ENCODE measurements around the gene GPRIN1.

Gene GPRIN1

DNA sequence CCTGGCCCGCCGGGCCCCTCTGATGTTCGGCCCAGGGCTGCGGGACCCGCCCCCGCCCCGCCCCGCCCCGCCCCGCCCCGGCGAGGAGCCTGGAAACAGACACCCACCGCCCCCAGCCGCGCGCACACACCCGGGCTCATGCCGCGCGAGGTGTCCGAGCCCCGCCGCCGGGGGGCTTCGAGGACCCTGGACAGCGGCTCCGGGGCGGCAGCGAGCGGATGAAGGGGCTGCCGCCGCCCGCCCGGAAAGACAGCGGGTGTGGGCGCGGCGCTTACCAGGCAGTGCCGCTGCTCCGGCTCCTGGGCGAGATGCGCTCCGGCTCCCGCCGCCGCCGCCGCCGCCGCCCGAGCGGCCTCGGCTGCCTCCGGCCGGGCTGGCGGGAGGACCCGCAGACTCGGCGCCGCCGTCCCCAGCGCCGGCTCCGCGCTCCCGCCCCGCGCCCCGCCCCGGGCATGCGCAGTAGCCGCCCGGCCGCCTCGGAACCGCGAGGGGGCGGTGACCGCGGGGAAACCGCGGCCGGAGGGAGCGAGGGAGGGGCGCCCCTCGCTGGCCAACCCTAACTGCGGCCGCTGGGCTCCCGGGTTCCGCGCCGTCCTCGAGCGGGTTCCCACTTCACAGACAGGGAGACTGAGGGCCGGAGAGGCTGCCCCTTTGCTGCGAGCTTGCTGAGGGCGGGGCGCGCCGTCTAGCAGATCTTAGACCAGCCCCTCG, at the start of gene GPRIN1:
Gene GPRIN1, minus strand, starts transcription at position 433 of the 711 bp plus-strand sequence. CDS start 10,322 bp downstream, outside the sequence.
- DNase-seq (ENCODE audit: low spot score): peak; percentile 77

DNA sequence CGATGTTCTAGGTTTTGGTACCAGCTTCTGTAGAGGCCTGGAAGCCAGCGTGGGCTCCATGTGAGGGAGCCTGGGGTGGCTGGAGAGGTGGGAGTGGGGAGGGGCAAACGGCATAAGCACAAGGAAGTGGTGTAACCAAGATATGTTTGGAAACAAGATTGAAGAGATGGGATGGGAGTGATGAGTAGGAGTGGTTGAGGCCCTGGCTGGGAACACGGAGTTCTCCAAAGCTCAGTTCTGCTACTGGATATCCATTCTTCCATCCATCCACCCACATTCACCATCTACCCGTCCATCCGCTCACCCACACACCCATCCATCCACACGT, 49.5 kb upstream of the GPRIN1 start:
- no peak for DNase-seq (ENCODE audit: low spot score)

DNA sequence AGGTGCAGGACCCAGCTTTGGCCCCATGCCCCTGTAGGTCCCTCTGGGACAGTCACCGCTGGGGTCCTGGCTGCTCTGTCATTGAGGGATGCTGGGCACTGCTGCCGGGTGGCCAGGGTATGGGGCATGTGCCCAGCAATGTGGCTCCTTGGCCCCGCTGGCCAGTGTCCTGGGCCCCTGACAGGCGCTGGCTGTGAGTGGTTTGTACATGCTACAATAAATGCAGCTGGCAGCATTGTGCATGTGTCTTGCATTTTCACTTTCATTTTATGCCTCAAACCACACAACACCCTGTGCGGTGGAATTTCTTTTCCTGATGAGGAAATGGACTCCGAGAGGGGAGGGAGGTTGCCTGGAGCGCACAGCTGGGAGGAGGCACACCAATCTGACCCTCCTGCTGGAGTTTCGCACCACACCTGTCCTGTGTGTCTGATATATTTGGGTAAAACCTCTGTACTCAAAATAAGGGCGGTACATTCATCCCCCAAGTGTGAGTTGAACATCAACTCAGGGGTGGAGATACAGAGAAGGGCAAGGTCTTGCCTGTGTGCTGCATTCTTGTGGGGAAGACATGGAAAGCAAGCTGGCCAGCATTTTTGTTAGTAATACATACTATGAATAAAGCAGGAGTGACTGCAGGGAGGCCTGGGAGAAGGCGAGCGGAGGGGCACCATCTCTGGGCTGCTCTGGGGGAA, 49.0 kb upstream of the GPRIN1 start:
- DNase-seq (ENCODE audit: low spot score): peak; percentile 36

DNA sequence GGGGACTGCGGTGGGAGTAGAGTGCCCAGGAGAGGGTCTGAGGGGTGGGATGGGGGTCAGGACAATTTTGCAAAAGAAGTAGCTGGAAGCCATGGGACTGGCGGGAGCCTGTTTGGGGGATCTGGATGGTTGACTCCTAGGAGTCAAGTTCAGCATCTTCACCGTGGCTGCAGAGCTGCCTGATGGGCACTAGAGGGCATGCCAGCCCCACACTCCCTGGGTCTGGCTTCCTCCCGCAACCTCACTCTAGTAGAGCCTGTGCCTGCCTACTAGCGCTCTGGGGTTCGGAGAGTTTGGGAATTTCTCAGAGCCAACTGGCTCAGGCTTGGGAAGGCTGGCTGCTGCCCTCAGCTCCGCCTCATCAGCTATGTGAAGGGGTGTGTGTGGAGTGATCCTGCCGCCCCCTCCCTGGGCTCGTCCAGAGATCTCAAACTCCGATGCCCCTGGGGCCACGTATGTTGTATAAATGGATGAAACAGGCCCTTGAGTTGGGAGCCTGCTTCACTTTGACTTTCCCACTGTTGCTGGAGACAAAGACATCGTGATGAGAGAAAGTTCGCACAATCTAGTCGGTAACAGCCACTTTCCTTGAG, 48.1 kb upstream of the GPRIN1 start:
- DNase-seq (ENCODE audit: low spot score): peak; percentile 75

DNA sequence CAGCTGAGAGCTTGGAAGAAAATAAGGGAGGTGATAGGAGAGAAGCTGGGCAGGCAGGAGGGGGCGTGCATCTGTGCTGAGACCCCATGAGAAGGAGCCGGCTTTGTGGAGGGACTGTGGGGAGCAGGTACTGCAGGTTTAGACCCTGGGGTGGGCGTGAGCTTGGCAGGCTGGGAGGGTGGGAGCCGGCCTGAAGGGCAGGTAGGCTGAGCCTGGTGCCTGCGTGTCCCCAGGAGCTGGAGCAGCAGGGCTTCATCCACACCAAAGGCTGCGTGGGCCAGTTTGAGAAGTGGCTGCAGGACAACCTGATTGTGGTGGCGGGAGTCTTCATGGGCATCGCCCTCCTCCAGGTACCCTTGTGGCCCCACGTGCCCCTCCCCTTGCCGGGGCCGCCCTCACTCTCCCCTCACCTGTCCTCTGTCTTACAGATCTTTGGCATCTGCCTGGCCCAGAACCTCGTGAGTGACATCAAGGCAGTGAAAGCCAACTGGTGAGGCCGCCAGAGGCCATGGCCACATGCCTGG, 46.6 kb upstream of the GPRIN1 start:
- DNase-seq (ENCODE audit: low spot score): no peak

DNA sequence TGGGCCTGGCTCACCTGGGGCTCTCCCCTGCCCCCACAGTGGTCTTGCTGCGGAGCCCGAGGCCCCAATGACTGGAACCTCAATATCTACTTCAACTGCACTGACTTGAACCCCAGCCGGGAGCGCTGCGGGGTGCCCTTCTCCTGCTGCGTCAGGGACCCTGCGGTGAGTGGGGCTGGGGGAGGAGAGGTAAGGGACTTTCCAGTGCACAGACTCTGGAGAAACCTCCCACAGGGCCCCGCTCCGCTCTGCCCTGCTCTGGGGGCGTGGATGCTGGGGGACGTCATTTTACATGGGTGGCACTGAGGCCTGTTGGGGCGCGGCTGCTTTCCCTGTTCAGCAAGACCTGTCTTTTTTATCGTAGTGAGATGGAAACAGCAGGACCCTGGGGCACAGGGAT, 44.9 kb upstream of the GPRIN1 start:
- no peak for DNase-seq (ENCODE audit: low spot score)

DNA sequence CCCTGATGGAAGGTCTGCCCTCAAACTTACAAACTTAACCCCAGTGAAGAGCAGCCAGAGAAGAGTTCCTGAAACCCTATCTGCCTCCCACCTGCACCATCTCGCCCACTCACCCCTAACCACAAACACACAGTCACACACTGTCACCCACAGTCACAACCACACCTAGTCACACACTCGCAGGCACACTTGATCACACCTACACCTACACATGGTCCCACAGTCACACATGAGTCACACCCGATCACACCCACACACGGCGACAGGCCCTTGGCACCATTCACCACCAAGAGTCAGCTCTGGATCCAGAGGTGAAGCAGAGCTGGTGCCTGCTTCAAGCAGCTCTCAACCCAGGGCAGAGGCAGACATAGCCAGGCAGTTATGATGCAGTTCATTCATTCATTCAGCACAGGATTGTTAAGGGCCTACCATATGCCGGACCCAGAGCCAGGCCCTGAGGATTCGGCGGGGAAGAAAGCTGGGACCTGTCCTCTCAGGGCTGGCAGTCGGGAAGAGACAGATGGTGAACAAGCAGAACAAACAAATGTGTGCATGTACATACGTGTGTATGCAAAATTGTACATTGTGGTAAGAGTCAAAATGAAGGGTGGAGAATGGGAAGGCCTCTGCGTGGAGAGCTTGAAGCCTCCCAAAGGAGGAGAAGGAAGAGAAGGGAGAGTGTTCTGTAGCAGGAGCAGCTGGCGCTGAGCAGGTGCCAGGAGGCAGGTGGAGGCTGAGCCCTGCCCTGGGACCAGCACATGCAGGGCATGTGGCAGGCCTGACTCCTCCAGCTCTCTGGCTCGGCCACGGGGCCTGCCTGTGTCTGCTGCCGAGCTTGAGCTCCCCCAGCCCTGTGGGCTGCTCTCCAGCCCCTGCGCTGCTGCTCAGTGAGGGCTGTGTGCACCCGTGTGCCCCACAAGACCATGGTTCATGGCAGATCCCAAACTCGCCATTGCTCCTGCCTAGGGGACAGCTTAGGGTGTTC, 43.7 kb upstream of the GPRIN1 start:
- DNase-seq (ENCODE audit: low spot score): no peak

DNA sequence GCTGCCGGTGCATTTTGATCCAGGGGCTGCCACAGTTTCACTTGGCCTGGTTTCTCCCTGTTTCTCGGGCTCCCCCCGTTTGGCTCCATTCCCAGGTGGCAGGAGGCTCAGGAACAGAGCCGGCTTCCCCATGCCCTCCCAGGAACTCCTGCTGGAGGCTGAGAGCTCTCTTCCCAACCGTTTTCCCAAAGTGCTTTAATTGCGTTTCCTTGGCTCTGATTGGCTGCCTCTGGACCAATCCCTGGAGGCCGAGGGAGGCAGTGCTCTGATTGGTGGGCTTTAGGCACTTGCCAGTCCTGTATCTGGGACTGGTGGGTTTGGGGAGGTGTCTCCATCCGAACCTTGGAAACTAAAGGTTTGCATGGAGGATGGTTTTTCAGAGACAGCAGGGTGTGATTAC, 42.2 kb upstream of the GPRIN1 start:
- DNase-seq (ENCODE audit: low spot score): no peak

DNA sequence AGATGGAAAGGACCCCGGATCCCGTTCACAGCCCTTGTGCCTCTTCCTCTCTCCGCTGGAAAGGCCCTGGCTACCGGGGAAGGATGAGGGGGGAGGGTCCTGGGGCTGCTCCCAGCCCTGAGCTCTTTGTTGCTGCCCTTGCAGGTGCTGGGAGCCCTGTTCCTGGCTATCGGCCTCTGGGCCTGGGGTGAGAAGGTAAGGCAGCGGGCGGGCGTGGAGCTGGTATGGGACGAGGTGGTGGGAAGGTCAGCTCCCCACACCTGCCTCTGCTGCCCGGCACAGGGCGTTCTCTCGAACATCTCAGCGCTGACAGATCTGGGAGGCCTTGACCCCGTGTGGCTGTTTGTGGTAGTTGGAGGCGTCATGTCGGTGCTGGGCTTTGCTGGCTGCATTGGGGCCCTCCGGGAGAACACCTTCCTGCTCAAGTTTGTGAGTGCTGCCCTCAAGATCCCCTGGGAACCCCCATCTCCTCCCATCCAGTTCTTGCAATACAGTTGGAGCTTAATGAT, 41.6 kb upstream of the GPRIN1 start:
- DNase-seq (ENCODE audit: low spot score): no peak

DNA sequence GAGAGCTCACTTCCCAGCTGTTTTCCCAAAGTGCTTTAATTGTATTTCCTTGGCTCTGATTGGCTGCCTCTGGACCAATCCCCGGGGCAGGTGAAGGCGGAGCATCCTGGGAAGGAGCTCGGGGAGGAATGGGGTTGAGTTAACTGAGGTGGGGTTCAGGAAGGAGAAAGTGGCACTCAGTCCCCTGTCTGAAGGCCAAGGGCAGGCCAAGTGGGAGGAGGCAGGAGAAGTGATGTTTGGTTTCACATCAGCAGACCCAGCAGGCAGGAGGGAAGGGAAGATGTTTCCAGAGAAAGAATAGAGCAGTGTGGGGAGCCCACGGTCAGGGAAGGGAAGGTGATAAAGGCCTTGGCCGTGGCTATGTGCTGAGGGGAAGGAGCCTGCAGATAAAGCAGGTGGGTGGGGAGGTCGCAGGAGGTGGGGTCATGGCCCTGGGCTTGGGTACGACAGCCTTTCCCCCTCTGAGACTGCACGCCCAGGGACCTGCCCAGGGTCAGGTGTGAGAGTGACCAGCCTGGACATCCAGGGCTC, 40.5 kb upstream of the GPRIN1 start:
- DNase-seq (ENCODE audit: low spot score): no peak

DNA sequence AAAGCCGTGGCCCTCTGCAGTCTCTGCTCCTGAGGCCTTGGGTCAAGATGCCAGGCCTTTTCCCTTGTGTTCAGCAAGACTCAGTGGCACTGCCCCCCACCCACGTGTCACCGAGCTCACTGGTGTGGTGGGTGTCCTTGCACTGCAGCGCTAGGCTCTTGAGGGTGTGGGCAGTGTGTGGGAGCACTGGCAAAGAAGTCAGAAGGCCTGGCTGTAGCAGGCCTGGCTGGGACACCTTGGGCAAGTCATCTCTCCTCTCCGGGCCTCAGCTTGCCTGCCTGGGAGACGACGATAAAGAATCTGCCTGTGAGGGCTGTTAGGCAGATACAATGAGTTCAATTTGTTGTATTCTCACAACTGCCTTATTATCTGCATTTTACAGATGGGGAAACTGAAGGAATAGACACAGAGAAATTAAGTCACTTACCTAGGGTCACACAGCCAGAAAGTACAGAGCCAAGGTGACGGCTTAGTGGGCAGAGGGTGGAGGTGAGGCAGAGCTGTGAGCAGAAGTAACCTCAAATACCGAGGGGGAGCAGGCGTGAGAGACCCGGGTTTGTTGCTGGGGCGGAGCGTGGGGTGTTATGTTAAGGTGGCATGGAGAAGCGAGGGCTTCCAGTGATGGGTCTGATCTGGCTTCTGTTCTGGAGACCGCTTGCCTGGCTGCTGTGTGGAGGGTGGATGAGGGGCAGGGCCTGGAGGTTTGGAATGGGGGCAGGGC, 38.7 kb upstream of the GPRIN1 start:
- no peak for DNase-seq (ENCODE audit: low spot score)

DNA sequence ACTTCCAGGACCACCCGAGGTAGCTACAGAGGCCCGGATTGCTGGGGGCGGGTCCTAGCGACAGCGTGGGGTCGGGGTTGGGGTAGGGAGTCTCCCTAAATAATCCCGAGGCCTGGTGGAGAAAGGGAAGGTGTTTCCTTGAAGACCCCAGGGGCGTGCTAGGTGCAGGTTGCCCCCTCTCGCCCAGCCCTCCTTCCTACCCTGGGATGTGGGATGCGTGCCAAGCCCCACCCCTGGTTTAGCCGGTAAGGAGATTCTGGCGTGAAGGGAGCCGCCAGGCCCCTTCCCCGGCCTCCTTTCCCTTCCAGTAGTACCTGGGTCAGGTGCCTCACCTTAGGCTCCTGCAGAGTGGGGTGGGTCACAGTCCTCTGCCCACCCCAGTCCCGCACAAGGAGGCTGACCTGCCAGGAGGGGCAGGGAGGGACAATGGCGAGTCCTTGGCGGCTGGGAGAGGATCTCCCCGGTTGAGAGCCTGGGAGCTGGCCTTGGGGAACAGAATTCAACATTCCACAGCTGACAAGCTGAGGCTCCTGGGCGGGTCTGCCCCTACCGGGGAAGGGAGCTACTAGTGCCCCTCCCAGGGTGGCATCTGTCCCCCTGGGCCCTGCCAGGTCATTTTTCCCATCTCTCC, 38.0 kb upstream of the GPRIN1 start:
- no peak for DNase-seq (ENCODE audit: low spot score)

DNA sequence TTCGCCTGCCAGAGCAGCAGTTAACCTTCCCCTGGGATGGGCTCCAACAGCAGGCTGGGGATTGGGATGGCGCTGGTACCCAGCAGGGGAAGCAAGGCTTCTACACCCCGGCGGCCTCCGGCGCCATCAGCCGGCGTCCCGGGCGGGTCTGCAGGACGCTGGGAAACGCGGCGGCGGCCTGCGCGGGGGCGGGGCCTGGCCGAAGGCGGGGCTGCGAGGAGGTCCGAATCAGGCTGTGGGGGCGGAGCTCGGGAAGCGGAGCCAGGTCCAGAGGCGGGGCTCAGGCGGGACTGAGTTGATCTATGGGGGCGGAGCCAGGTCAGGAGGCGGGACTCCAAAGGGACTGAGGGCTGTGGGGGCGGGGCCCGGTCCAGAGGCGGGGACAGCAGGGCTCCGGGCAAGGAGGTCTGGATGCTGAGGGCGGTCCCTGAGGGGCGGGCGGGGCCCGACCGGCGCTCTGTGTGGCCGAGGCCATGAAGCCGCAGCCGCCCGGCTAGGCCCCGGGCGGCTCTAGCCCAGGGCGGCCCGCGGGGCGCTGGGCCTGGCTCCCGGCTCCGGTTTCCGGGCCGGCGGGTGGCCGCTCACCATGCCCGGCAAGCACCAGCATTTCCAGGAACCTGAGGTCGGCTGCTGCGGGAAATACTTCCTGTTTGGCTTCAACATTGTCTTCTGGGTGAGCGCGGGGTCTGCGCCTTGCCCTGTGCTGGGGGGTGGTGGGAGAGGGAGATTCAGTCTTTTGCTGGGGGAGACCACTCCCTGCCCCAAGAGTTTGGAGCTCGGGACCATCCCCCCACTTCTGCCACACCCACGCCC, 37.3 kb upstream of the GPRIN1 start, which contains the start of gene TSPAN17:
Gene TSPAN17, plus strand, starts transcription at position 455 of the 813 bp plus-strand sequence. Its CDS starts 132 bp downstream, at position 587.
- DNase-seq (ENCODE audit: low spot score): peak; percentile 98

DNA sequence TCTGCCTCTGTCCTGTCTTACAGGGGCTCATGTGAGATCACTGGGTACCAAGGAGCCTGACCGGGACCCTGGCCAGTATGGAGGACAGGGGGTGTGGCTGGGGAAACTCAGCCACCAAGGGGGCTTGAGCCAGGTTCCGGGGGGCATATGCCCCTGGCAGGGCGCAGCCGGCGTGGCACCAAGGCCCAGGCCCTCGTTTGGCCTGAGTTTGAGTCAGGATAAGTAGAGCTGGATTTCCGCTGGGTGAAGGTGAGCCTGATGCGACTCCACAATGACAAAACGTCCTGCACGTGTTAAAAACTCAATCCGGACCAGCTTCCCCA, 36.7 kb upstream of the GPRIN1 start:
- no peak for DNase-seq (ENCODE audit: low spot score)

DNA sequence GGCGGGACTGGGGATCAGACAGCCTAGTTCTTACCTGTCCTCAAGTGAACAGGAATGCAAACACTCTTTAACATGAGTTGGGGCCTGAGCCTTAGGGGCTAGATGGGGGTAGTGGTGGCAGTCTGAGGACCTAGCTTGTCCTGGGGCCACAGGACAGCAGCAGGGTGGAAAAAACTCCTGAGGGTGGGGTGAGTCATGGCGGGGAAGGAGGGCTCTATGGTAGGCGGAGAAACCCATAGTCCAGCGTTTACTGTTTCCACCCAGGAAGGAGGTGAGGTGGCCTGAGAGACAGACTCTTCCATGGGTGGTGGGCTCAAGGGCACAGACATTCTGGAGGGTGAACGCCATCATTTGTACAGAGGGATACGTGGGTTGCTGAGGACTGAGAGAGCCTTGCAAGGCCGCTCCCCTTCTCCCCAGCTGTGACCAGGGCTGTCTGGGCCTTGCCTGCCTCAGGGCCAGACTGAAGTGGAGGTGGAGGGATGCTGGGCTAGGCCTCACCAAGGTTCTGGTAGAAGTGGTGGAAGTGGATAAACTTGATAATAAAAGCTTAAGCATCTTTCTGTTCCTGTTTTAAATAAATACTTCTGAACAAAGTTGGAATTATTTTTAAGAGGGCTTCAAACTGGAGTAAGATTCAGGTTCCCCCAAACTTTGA, 36.2 kb upstream of the GPRIN1 start:
- DNase-seq (ENCODE audit: low spot score): no peak

DNA sequence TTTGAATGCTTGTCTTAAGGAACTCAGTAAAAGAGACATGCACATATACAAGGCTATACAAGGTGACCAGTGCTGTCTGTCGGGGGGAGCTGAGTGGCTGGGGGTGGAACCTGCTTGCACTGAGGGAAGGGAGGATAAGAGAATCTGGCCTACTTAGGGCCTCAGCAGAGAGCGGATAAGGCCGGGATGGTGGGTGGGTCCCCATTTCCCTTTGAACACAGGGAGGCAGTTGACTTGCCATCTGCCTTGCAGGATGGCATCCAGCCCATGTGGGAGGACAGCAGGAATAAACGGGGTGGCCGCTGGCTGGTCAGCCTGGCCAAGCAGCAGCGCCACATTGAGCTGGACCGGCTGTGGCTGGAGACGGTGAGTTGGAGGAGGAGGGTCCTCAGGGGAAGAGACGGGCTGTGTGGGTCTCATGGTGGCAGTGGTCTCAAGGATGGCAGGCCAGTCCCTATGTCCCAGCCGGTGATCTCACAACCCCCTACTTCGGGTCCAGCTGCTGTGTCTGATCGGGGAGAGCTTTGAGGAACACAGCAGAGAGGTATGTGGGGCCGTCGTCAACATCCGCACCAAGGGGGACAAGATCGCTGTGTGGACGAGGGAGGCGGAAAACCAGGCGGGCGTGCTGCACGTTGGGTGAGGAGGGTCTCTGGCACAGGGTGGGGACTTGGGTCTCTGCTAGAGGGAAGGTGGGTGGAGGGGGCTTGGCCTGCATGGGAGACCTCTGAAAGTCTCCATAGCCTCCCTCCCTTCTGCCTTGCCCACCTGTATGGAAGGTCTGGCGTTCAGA, 35.1 kb upstream of the GPRIN1 start:
- no peak for DNase-seq (ENCODE audit: low spot score)

DNA sequence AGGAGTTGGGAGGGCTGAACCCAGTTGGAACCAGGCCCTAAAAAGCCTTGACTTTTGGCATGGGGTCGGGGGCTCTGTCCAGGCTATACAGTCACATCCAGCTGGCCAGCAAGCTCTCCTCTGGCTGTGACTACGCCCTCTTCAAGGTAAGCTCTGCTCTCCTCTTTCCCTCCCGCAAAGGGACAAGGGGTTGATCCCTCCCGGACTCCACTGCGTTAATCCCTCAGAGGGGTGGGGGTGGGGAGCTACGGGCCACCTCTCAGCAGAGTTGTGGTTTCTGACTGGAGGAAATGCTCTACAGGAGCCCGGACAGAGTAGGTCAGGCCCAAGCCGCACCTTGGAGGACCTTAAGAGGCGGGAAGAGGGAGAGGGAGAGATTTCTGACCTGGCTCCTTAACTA, 34.3 kb upstream of the GPRIN1 start:
- no peak for DNase-seq (ENCODE audit: low spot score)

Measured in NAMALWA (cell line).